Measurements from ENCODE around the gene KRT83. TPM values are rescaled to one million over a fixed set of nuclear protein-coding genes. Genes with fewer than 3 reads are reported as not detected.

Gene KRT83
- total and polyA plus RNA-seq, 10 of the 15 experiments (the other 5 are each of a cell fraction or from before 2014, with no cell fraction given), result not detected

DNA sequence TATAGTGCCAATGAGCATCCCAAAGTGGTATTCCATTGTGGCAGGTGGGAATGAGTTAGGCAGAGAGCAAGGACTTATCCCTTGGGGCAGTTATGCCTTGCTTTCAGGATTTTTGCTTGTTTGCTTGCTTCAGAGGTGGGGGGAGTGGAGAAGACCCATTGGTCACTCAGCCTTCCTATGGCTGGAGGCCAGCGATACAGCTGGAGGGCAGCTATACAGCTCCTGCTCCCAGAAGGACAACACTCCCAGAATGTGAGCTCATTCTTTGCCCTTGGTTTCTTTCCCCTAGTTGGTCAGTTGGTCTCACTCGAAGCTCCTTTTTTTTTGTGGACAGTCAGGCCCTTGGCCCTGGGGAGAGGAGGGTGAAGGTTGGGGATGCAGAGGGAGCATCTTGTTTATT lies 14.5 kb downstream of the KRT83 start:
- no peak for TF ChIP-seq TAF1 (IDR thresholded peaks at IDR 0.05; ENCODE audit: borderline replicate concordance, low read depth, low read length)
- no peak for TF ChIP-seq SMAD1 (IDR thresholded peaks at IDR 0.05; ENCODE audit: low read depth, partially characterized antibody)
- TF ChIP-seq RCOR1 (conservative IDR thresholded peaks at IDR 0.05; ENCODE audit: low read depth, low read length), result no peak
- no peak for TF ChIP-seq NR2F1 (conservative IDR thresholded peaks at IDR 0.05)
- no peak for TF ChIP-seq STAT1 (conservative IDR thresholded peaks at IDR 0.05)
- no peak for TF ChIP-seq BACH1 (IDR thresholded peaks at IDR 0.05; ENCODE audit: borderline replicate concordance)
- no peak for TF ChIP-seq MTA2 (IDR thresholded peaks at IDR 0.05; ENCODE audit: low read depth)
- TF ChIP-seq ZBTB11 (CRISPR knock-in tag; IDR thresholded peaks at IDR 0.05), result no peak
- TF ChIP-seq IKZF1 (conservative IDR thresholded peaks at IDR 0.05), result no peak
- no peak for TF ChIP-seq ETV6 (conservative IDR thresholded peaks at IDR 0.05 in 1 of 2, IDR thresholded peaks at IDR 0.05 in 1 of 2; ENCODE audit: borderline replicate concordance in 1 of 2, low read depth in 1 of 2)
- no peak for TF ChIP-seq RAD21 (IDR thresholded peaks at IDR 0.05; ENCODE audit: insufficient read depth, low read depth, low read length)
- no peak for TF ChIP-seq USF1 (IDR thresholded peaks at IDR 0.05; ENCODE audit: borderline replicate concordance, extremely low read length, insufficient read depth, low read depth, low read length)
- TF ChIP-seq E2F8 (IDR thresholded peaks at IDR 0.05; ENCODE audit: low read depth, partially characterized antibody), result no peak
- peaks cover 9% of the 10 kb centered on the region for H3K4me1 ChIP-seq (ENCODE audit: control insufficient read depth, insufficient read depth, low read length)
- no peaks in the 10 kb centered on the region for H3K36me3 ChIP-seq (ENCODE audit: control insufficient read depth in 2 of 2, insufficient read depth in 2 of 2, low read length in 1 of 2)
- BruUV-seq (replicated peaks), result no TSS peak
- peaks cover 9 to 13% of the 10 kb centered on the region in 2 experiments; a peak in 2 of 4 replicates for H3K27me3 ChIP-seq (replicated peaks in 1 of 2; ENCODE audit: control insufficient read depth in 2 of 2, insufficient read depth in 2 of 2, low read length in 1 of 2)
- RAD21 ChIA-PET (ENCODE audit: unreplicated experiment), result interaction anchor here (0.7 kb wide), 1 partner anchor 150 kb away, joined by 3 read pairs; no protein-coding TSS in a partner anchor
- H3K4me3 ChIP-seq, result no peak overlapping the region
- 69% methylated on average over 2 of the region's 2 CpGs for WGBS (ENCODE audit: insufficient coverage, insufficient replicate concordance, low lambda C conversion rate, missing lambda C conversion rate)
- H3K27ac ChIP-seq (ENCODE audit: control insufficient read depth, insufficient read depth), result no peak overlapping the region
- CTCF ChIA-PET, result interaction anchor here (0.6 to 2.3 kb wide), 9 partner anchors 20 to 86 kb away, joined by 3 to 10 read pairs (median 4); no protein-coding TSS in a partner anchor
- POLR2A ChIA-PET, result no interaction called here
- H3K9ac ChIP-seq (ENCODE audit: control insufficient read depth, insufficient read depth, low read length), result no peak overlapping the region
- no peak for DNase-seq (ENCODE audit: low read depth, low spot score)
- H4K20me1 ChIP-seq (ENCODE audit: control insufficient read depth, insufficient read depth), result no peaks in the 10 kb centered on the region
- in situ Hi-C loops (cut with MboI) (no loop called here), intact Hi-C loops (cut with micrococcal nuclease; ENCODE audit: unreplicated experiment) (no loop called here)
- H3K79me2 ChIP-seq (ENCODE audit: control insufficient read depth, insufficient read depth, low read length), result no peaks in the 10 kb centered on the region
- H3K4me2 ChIP-seq (ENCODE audit: control insufficient read depth, insufficient read depth), result no peak overlapping the region
- no peak for FAIRE-seq
- no peak for ATAC-seq
- SMC1A ChIA-PET (ENCODE audit: uncharacterized antibody, unreplicated experiment), result interaction anchor here (1.0 kb wide), 1 partner anchor 20 kb away, joined by 3 read pairs; no protein-coding TSS in a partner anchor
- no peaks in the 10 kb centered on the region for H3K9me3 ChIP-seq (replicated peaks; ENCODE audit: control insufficient read depth, insufficient read depth, low read length)
- no peak overlapping the region for H2AFZ ChIP-seq (ENCODE audit: control insufficient read depth, low read depth, low read length)

All from GM12878 (cell line).